GM21423 (cell line): ENCODE data around the gene PIGT.
A peak's percentile ranks its signal among the peaks of the same experiment; 100 is the strongest.

ENCODE experiments used
- ATAC-seq: cut with Tn5 transposase; IDR thresholded peaks from one replicate; pipeline ENCODE4 v1.9.1; 2021; ENCODE audit warnings: mild to moderate bottlenecking, moderate library complexity; ENCODE audit not compliant: unreplicated experiment

The PIGT gene

DNA sequence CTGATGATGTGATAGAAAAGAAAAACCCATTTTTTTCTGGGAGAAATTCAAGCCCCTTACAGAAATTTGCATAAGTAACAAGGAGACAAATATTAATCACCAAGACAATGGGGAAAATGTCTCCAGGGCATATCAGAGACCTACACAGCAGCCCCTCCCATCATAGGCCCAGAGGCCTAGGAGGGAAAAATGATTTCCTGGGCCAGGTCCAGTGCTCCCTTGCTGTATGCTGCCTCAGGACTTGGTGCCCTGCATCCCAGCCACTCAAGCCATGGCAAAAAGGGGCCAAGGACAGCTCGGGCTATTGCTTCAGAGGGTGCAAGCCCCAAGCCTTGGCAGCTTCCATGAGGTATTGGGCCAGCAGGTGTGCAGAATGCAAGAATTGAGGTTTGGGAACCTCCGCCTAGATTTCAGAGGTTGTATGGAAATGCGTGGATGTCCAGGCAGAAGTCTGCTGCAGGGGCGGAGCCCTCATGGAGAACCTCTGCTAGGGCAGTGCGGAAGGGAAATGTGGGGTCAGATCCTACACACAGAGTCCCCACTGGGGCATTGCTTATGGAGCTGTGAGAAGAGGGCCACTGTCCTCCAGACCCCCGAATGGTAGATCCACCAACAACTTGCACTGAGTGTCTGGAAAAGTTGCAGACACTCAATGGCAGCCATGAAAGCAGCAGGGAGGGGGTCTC, 15.5 kb upstream of the PIGT start:
- ATAC-seq, result no peak

GRCh38 chr20:45402946-45403345, 13.0 kb upstream of the PIGT start:
- no peak for ATAC-seq

DNA sequence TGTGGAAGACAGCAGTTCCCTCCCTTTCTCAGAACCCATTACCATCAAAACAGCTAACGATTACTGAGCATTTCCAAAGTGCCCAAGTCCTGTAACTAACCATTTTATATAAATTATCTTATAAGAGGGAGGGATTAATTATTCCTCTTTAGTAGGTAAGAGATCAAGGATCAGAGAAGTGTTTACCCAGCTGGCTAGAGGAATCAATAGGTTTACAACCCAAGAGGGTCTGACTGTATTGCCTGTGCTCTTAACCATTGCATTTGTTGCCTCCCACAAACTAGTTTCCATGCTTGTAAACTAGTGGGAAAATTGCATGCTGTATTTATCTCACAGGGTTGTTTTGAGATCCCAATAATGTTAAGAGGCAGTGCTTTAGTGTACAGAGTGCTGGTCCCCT, 11.5 kb upstream of the PIGT start:
- no peak for ATAC-seq

DNA sequence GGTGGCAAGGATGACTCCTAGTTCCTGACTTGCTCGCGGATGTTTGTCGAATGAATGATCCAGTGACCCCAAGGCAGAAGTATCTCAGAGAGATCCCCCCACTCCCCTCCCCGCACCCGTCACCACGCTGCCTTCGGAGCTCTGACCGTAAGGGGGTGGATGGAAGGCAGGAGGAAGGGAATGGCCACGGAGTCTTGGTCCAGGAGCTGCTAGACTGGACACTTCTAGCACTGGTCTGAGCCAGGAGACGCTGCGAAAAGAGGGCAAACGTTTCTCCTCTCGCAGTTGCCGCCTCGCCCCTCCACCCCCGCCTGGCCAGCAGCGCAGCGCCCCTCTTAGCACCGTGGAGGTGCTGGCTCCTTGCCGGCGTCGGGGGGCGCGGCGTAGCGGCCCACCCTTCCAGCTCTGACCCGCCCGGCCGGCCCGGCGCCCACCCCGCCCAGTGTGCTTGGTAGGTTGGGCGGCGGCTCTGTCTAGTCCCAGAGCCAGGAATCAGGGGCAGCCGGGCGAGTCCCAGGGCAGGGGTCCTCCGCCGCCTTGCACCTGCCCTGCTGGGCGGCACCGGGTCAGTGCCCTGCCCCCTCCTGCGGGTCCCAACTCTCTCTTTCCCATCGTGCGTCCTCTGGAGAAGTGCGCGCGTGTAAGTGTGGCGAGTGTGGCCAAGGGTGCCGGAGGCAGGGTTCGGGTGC, 10.2 kb upstream of the PIGT start:
- ATAC-seq, result no peak

DNA sequence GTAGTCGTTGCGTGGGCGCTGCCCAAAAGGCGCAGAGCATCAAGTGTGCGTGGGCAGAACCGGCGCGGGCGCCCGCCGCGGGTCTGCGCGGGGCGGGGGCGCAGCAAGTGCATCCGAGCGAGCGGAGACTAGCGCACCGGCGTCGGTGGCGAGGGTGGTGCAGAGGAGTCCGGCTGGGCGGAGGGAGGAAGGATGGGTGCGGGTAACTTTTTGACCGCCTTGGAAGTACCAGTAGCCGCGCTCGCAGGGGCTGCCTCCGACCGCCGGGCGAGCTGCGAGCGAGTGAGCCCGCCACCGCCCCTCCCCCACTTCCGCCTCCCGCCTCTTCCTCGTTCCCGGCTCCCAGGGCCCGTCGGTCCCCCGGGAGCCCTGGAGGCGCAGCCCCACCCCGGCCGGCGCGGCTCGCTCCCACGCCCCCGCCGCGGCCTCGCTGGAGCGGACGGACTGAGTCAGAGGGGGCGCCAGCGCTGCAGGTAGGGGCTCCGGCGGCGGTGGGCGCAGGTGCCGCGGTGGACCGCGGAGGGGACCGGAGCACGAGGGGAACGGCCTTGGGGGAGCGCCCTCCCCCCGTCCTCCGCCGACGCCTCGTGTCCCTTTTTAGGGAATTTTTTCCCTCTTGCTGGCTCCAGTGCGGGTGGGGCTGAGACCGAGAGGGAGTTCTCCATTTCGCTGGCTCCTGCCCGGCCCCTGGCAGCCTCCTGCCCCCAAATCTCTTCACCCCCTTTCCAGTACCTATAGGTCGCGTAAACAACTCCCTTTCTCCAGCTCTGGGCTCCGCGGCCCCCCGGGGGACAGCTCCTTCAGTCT, 9.5 kb upstream of the PIGT start:
- ATAC-seq, result no peak

DNA sequence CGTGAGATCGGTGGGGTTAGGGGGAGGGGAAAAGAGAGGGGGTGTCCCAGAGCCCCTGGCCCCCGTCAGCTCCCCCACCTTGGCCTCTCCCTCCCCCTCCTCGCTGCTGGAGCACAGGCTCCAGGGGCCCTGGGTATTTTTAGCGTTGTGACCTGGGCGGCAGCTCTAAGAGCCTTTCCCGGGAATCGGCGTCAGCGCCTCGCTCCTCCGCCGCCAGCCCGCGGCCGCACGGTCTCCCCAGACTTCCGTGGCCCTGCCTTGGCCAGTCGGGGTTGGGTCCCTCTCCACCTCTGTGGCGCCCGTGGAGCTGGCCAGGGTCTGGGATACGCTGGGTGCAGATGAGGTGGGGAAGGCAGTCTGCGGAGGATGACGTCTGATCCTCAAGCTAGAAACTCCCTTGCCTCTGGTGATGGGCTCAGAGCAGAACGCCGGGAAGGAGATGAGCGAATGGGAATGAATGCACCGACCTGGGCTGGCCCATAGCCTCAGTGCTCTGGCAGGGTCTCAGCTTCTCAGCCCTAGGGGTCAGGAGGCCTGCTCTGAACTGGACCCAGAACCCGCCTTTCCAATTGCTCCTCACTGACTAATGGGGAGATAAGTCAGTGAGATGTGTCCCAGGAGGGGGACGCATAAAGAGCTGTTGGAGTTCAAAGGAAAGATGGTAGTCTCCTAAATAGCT, 8.7 kb upstream of the PIGT start:
- no peak for ATAC-seq

- no peak for ATAC-seq
Observed at GRCh38 chr20:45407783-45408645, 7.9 kb upstream of the PIGT start, which contains the start of gene DBNDD2. Gene DBNDD2, plus strand, starts transcription at chr20:45408289. Its CDS starts 179 bp downstream, at chr20:45408468.

GRCh38 chr20:45408646-45409213, 7.2 kb upstream of the PIGT start:
- no peak for ATAC-seq

DNA sequence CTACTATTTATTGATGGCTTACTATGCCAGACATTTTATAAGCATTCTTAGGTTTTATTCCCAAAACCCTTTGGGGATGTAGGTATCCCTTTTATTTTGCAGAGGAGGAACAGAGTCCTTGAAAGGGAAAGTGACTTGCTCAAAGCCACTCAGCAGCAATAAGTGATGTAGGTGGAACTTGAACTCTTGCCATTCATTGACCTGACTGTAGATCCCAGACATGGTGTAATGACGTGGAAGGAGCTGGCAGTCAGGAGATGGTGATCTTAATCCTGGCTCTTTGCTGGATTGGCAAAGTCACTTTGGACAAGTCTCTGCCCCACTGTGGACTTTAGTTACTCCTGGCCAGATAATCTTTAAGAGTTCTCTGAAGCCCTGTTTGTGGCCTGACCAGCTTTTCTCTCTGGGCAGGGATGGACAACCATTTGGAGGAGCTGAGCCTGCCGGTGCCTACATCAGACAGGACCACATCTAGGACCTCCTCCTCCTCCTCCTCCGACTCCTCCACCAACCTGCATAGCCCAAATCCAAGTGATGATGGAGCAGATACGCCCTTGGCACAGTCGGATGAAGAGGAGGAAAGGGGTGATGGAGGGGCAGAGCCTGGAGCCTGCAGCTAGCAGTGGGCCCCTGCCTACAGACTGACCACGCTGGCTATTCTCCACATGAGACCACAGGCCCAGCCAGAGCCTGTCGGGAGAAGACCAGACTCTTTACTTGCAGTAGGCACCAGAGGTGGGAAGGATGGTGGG, 6.2 kb upstream of the PIGT start:
- ATAC-seq, result no peak

- ATAC-seq, result no peak
Observed at GRCh38 chr20:45410887-45411286, 5.1 kb upstream of the PIGT start.

DNA sequence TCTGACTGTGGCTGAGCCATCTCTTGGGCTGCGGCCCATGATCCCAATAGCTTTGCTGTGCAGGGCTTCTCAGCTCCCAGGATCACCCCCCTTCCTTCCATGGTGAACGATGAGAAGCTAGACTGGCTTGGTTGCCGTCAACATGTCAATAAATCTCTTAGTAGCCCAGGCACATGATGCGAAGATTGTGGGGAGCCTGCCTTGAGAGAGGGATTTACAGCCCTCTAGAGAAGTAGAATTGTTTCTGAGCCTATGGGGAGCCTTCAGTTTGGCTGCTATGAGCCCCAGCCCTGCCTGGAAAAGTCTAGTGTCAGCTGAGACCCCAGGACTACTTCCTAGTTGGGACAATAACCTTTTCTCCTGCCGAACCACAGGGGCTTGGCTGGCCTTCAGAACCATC, 3.3 kb upstream of the PIGT start:
- no peak for ATAC-seq

DNA sequence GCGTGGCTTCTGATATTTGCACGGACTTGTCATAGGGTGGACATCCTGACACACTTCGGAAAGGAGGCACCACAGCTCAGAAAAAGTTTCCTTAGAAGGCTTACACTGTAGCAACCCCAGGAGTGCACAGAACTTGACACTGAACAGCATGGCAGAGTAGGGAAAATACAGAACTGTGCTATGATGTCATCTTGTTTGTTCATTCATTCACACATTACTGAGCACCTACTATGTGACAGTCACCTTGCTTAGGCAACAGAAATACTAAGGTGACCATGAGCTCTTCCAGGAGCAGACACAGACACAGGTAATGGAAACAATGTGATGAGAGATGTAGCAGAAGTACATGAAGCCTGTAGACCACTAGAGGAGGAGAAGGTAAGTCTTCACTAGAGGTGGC, 2.5 kb upstream of the PIGT start:
- ATAC-seq, result no peak

DNA sequence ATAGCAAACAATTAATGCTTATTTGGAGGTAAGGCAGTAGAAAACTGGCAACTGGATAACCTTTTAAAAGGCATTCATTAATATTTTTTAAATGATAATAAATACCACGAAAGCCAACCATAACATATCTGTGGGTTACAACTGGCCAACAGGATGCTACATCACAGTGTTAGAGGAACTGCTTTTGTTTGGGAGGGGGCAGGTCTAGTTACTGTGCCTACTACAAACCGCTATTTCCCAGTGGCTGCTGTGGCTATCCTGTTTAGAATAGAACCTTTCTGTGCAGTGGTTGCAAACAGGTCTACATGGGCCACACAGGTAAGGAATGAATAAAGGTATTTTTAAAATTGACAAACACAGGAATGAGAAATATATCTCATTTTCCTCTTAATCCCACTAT, 976 bp downstream of the PIGT start:
- ATAC-seq, result no peak

DNA sequence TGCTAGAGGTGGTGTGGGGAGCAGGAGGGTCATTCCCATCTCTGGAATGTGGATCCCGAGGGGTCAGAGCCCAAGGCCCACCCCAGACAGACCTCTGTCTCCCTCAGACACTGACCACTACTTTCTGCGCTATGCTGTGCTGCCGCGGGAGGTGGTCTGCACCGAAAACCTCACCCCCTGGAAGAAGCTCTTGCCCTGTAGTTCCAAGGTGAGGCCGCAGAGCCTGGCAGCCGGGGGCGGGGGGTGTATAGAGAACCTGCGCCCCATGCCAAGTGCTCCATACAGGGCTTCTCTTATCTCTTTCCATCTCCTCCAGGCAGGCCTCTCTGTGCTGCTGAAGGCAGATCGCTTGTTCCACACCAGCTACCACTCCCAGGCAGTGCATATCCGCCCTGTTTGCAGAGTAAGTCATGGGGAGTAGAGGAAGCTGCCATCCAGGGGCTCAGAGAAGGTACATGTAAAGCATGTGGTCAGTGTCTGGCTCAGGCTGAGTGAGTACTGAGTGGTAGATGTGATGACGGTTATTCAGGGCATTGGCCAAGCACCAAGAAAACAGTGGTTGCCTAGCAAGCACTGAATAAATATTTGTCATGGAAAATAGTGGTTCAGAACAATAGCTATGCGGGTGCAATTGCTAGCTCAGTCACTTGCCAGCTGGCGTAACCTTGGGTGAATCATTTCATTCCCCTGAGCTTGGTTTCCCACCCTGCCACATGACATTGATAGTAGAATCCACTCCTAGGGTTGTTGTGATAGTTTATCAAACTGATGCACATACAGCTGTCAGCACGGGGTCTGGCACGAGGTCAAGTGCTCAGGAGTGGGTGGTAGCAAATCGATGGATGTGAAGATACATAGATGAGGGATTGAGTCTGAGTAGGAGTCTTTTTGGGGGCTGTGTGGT, 3.5 kb downstream of the PIGT start:
- peak; percentile 68 for ATAC-seq

GRCh38 chr20:45420125-45420524, 4.2 kb downstream of the PIGT start:
- ATAC-seq, result no peak

DNA sequence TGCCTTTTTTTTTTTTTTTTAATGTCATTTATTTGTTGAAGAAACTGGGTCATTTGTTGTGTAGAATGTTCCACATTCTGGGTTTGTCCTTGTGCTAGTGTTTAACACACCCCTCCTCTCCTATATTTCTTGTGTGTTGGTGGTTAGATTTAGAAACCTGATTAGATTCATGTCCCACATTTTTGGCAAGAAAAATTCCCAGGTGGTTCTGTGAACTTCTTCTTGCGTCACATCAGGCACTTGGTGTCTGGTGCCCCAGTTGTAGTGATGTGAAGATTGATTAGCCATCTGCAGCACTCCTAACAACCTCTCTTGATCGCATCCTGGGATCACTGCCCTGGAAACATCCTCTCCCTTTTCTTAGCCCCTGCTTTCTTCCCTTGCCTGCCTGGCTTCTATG, 7.8 kb downstream of the PIGT start:
- no peak for ATAC-seq

GRCh38 chr20:45425561-45425960, 9.6 kb downstream of the PIGT start:
- no peak for ATAC-seq

GRCh38 chr20:45426320-45427016, 10.5 kb downstream of the PIGT start:
- ATAC-seq, result no peak
